Mucosa of descending colon (tissue), 3 donors: Measurements from ENCODE around the gene HDDC3. TPM values are rescaled to one million over a fixed set of nuclear protein-coding genes. Genes with fewer than 3 reads are reported as not detected.

Experiments
- ATAC-seq: fragments of 200-7000 bp; cut with Tn5 transposase; one replicate; pipeline ENCODE4 v1.9.1; 2020; ENCODE audit warnings: mild to moderate bottlenecking, moderate library complexity
- DNase-seq, 3 donors: peaks; one replicate each; pipeline ENCODE4 v3.0.0-alpha.2; 2020
- H3K36me3 ChIP-seq: fragments of 200-600 bp; one replicate; pipeline ENCODE4 v1.8.0; 2021; ENCODE audit warnings: low read depth, mild to moderate bottlenecking
- H3K4me1 ChIP-seq: fragments of 200-600 bp; one replicate; pipeline ENCODE4 v1.8.0; 2021; ENCODE audit warnings: low read depth, mild to moderate bottlenecking
- H3K4me3 ChIP-seq: fragments of 200-600 bp; one replicate; pipeline ENCODE4 v1.8.0; 2021; ENCODE audit warnings: mild to moderate bottlenecking
- H3K9me3 ChIP-seq: fragments of 200-600 bp; one replicate; pipeline ENCODE4 v1.8.0; 2021; ENCODE audit warnings: mild to moderate bottlenecking
- CTCF ChIP-seq: fragments of 200-600 bp; IDR thresholded peaks from one replicate; pipeline ENCODE4 v1.8.0; 2022; ENCODE audit warnings: antibody characterized with exemption, mild to moderate bottlenecking
- intact Hi-C, 2 donors: fragments of 100-400 bp; cut with DNase I in 1 of 2; cut with micrococcal nuclease in 1 of 2; formaldehyde crosslinking; loops; one replicate each; pipeline versions ENCODE4 v1.11.0 to v1.11.1; 2022; cut with DNase I, micrococcal nuclease
- total RNA-seq, 3 donors: library from RNA; stranded (reverse); fragmentation: NEBNext Ultra II Directional in 2 of 3; extraction: Animal tissue kit (Norgen Biotek cat#: 25700) in 2 of 3; gene quantifications; one replicate each; pipeline versions ENCODE4 v1.2.1 to v1.2.4, GENCODE V29; 2021 to 2023
- donor health status: DM: no; HTN: no; CAD: no; lungs with moderate emphysema.
- donor health status: DM: no; HTN: no; CAD: no.
- donor health status: DM: no; HTN: yes; CAD: no.

The HDDC3 gene
- total RNA-seq, 3 donors from 2014 or later = 10.7 to 23.4 (median 15.4) TPM

GRCh38 chr15:90882781-90883525 is 49.4 kb downstream of the HDDC3 start:
- no peak for TF ChIP-seq CTCF
- peaks cover 3% of the 10 kb centered on the region for H3K36me3 ChIP-seq
- intact Hi-C loops = loop anchor here in 1 of 2 donors (10.0 kb wide), 2 partner anchors 188 to 358 kb away; partner anchors contain the start of gene CRTC3
- no peaks in the 10 kb centered on the region for H3K9me3 ChIP-seq
- H3K4me3 ChIP-seq = no peak overlapping the region
- ATAC-seq = no peak
- H3K4me1 ChIP-seq = peaks cover 15% of the 10 kb centered on the region
- DNase-seq = no peak

DNA sequence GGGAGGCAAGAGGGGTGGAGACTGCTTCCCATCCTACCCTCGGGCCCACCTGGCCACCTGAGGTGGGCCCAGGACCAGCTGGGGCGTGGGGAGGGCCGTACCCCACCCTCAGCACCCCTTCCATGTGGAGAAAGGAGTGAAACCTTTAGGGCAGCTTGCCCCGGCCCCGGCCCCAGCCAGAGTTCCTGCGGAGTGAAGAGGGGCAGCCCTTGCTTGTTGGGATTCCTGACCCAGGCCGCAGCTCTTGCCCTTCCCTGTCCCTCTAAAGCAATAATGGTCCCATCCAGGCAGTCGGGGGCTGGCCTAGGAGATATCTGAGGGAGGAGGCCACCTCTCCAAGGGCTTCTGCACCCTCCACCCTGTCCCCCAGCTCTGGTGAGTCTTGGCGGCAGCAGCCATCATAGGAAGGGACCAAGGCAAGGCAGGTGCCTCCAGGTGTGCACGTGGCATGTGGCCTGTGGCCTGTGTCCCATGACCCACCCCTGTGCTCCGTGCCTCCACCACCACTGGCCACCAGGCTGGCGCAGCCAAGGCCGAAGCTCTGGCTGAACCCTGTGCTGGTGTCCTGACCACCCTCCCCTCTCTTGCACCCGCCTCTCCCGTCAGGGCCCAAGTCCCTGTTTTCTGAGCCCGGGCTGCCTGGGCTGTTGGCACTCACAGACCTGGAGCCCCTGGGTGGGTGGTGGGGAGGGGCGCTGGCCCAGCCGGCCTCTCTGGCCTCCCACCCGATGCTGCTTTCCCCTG is 50.2 kb downstream of the HDDC3 start:
- DNase-seq (no peak), ATAC-seq (no peak)
- peaks cover 15% of the 10 kb centered on the region for H3K4me1 ChIP-seq
- H3K4me3 ChIP-seq = no peak overlapping the region
- H3K36me3 ChIP-seq = peaks cover 5% of the 10 kb centered on the region
- TF ChIP-seq CTCF = no peak
- intact Hi-C loops = loop anchor here in 1 of 2 donors (10.0 kb wide), 2 partner anchors 187 to 357 kb away; partner anchors contain the start of gene CRTC3
- no peaks in the 10 kb centered on the region for H3K9me3 ChIP-seq

- no peak for ATAC-seq
- intact Hi-C loops = loop anchor here in 1 of 2 donors (10.0 kb wide), 2 partner anchors 187 to 357 kb away; partner anchors contain the start of gene CRTC3
- H3K36me3 ChIP-seq = peaks cover 5% of the 10 kb centered on the region
- no peak overlapping the region for H3K4me3 ChIP-seq
- H3K9me3 ChIP-seq = no peaks in the 10 kb centered on the region
- DNase-seq = no peak
- no peak for TF ChIP-seq CTCF
- peaks cover 15% of the 10 kb centered on the region for H3K4me1 ChIP-seq
These were observed 51.0 kb downstream of the HDDC3 start for GRCh38 chr15:90881181-90881977.

GRCh38 chr15:90880381-90881145 is 51.8 kb downstream of the HDDC3 start:
- Histone ChIP-seq H3K4me3 (no peak overlapping the region), H3K9me3 (no peaks in the 10 kb centered on the region), H3K4me1 (peaks cover 11% of the 10 kb centered on the region), H3K36me3 (peaks cover 5% of the 10 kb centered on the region)
- intact Hi-C loops = loop anchor here in 1 of 2 donors (10.0 kb wide), 2 partner anchors 186 to 356 kb away; partner anchors contain the start of gene CRTC3
- DNase-seq (no peak), ATAC-seq (no peak)
- TF ChIP-seq CTCF = no peak

Other genes with a start within 250 kb of the HDDC3 start
- 1 to 10 TPM; 2.9 to 7.2 (median 4.1) TPM for gene BLM, start 215.2 kb downstream of the HDDC3 start, total RNA-seq
- 10 to 100 TPM; 65.9 to 83.4 (median 67.4) TPM for gene FURIN, start 64.0 kb downstream of the HDDC3 start, total RNA-seq
- 10 to 100 TPM in 2 of 3 donors, 1 to 10 TPM in 1; 7.9 to 18.6 (median 12.1) TPM for gene FES, start 48.0 kb downstream of the HDDC3 start, total RNA-seq
- 10 to 100 TPM; 50.9 to 75.8 (median 75.3) TPM for gene MAN2A2, start 29.2 kb downstream of the HDDC3 start, total RNA-seq
- gene UNC45A, start 2.7 kb upstream of the HDDC3 start, total RNA-seq = 10 to 100 TPM; 43.9 to 92.5 (median 54.8) TPM
- gene RCCD1, start 22.3 kb upstream of the HDDC3 start, total RNA-seq = 10 to 100 TPM; 18.5 to 21.5 (median 20.7) TPM
- gene PRC1, start 62.0 kb upstream of the HDDC3 start, total RNA-seq = 10 to 100 TPM; 10.9 to 41.0 (median 12.3) TPM
- 10 to 100 TPM; 13.4 to 22.7 (median 16.2) TPM for gene VPS33B, start 90.0 kb upstream of the HDDC3 start, total RNA-seq
- 1 to 10 TPM in 1 of 3 donors, under 1 TPM in 2; 0.41 to 4.2 (median 0.80) TPM for gene SV2B, start 167.7 kb upstream of the HDDC3 start, total RNA-seq